OCI-LY7 (cell line): Measurements from ENCODE around the gene SLC16A6.

Experiments used
- CTCF ChIP-seq: fragments of 200-600 bp; sonication (generic); conservative IDR thresholded peaks from 2 replicates; pipeline ENCODE4 v1.5.1; 2014; ENCODE audit warnings: mild to moderate bottlenecking, antibody characterized with exemption, low read length, moderate library complexity, mixed read lengths
- EZH2phosphoT487 ChIP-seq: fragments of 200-600 bp; sonication (generic); IDR thresholded peaks from 2 replicates; pipeline ENCODE4 v1.6.1; 2018; ENCODE audit warnings: low read depth, borderline replicate concordance, mild to moderate bottlenecking, mixed run types, antibody characterized with exemption, low read length, moderate library complexity, mixed read lengths

- TF ChIP-seq CTCF, result peak; percentile 58
- no peak for TF ChIP-seq EZH2phosphoT487
These were observed 37.1 kb upstream of the SLC16A6 start for GRCh38 chr17:68327823-68328557.
